ENCODE measurements around the gene NRIP2. TPM values are rescaled to one million over a fixed set of nuclear protein-coding genes. Genes with fewer than 3 reads are reported as not detected.

Gene NRIP2
- total RNA-seq, 1 donor from 2014 or later: 0.48 TPM

GRCh38 chr12:2775431-2775830 is 59.4 kb downstream of the NRIP2 start:
- DNase-seq (ENCODE audit: low spot score): no peak

Other genes starting within 250 kb of the NRIP2 start
- 73.2 TPM for gene FKBP4, start 40.1 kb downstream of the NRIP2 start, total RNA-seq (ENCODE audit: insufficient read depth, low replicate concordance)
- 23.6 TPM for gene ITFG2, start 22.4 kb downstream of the NRIP2 start, total RNA-seq (ENCODE audit: insufficient read depth, low replicate concordance)
- 11.3 TPM for gene TEX52, start 22.0 kb upstream of the NRIP2 start, total RNA-seq (ENCODE audit: insufficient read depth, low replicate concordance)
- gene FOXM1, start 42.1 kb upstream of the NRIP2 start, total RNA-seq (ENCODE audit: insufficient read depth, low replicate concordance): 7.5 TPM
- gene RHNO1, start 42.2 kb upstream of the NRIP2 start, total RNA-seq (ENCODE audit: insufficient read depth, low replicate concordance): 17.3 TPM
- 50.1 TPM for gene TULP3, start 55.9 kb upstream of the NRIP2 start, total RNA-seq (ENCODE audit: insufficient read depth, low replicate concordance)
- gene TEAD4, start 124.4 kb upstream of the NRIP2 start, total RNA-seq (ENCODE audit: insufficient read depth, low replicate concordance): 2.4 TPM
- 54.4 TPM for gene TSPAN9, start 242.3 kb upstream of the NRIP2 start, total RNA-seq (ENCODE audit: insufficient read depth, low replicate concordance)